HCT116 (cell line): Measurements from ENCODE around the gene ZIC5.

Experiments
- CEBPB ChIP-seq: IDR thresholded peaks from 2 replicates; pipeline ENCODE4 v1.6.1; 2012; ENCODE audit warnings: low read depth
- CTCF ChIP-seq, 3 experiments: fragments of 200-600 bp in 1 of 3; sonication (generic) in 1 of 3; IDR thresholded peaks in 2 of 3; conservative IDR thresholded peaks in 1 of 3; 2 replicates each; pipeline ENCODE4 v1.5.1; 2012 to 2017; ENCODE audit warnings: low read depth in 2 of 3, low read length in 2 of 3, antibody characterized with exemption in 1 of 3, borderline replicate concordance in 1 of 3, control low read depth in 1 of 3, mild to moderate bottlenecking in 1 of 3, mixed read lengths in 1 of 3, mixed run types in 1 of 3, moderate library complexity in 1 of 3; ENCODE audit not compliant: insufficient read depth in 1 of 3
- EZH2 ChIP-seq: fragments of 200-600 bp; sonication (generic); IDR thresholded peaks from 2 replicates; pipeline ENCODE4 v1.6.1; 2017; ENCODE audit warnings: antibody characterized with exemption, mixed run types
- POLR2A ChIP-seq: IDR thresholded peaks from 2 replicates; pipeline ENCODE4 v1.7.0; 2011; ENCODE audit warnings: borderline replicate concordance; ENCODE audit not compliant: insufficient read depth, insufficient read length; ENCODE audit errors: extremely low read depth

- TF ChIP-seq CTCF (IDR thresholded peaks at IDR 0.05 in 2 of 3, conservative IDR thresholded peaks at IDR 0.05 in 1 of 3; ENCODE audit: borderline replicate concordance in 1 of 3, insufficient read depth in 1 of 3, low read depth in 2 of 3, low read length in 2 of 3) = no peak
- TF ChIP-seq CEBPB = no peak
- no peak for TF ChIP-seq EZH2
- no peak for TF ChIP-seq POLR2A
Measured at GRCh38 chr13:99941911-99942310, 29.7 kb downstream of the ZIC5 start.
